ENCODE measurements around the gene CAPRIN2.

DNA sequence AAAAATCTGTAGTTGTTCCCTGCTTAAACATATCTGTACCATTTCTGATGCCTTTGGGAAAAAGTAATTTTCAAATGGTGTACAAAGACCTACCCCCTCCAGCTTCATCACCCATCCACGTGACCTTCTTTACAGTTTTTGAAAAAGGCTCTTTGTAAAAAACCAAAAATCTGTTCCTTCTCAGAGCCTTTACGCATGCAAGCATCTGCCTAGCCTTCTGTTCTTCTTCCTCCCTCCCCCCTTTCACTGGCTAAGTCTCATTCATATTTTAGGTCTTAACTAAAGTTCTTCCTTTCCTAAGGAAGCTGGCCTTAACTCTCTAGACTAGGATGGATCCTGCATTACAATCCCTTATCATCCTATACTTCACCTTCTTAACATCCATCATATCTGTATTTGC, 10.4 kb downstream of the CAPRIN2 start:
- TF ChIP-seq EZH2 (IDR thresholded peaks at IDR 0.05; ENCODE audit: borderline replicate concordance, low read depth, low read length, poor library complexity, severe bottlenecking) = no peak
- TF ChIP-seq, protein P1, sequence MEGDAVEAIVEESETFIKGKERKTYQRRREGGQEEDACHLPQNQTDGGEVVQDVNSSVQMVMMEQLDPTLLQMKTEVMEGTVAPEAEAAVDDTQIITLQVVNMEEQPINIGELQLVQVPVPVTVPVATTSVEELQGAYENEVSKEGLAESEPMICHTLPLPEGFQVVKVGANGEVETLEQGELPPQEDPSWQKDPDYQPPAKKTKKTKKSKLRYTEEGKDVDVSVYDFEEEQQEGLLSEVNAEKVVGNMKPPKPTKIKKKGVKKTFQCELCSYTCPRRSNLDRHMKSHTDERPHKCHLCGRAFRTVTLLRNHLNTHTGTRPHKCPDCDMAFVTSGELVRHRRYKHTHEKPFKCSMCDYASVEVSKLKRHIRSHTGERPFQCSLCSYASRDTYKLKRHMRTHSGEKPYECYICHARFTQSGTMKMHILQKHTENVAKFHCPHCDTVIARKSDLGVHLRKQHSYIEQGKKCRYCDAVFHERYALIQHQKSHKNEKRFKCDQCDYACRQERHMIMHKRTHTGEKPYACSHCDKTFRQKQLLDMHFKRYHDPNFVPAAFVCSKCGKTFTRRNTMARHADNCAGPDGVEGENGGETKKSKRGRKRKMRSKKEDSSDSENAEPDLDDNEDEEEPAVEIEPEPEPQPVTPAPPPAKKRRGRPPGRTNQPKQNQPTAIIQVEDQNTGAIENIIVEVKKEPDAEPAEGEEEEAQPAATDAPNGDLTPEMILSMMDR (conservative IDR thresholded peaks at IDR 0.05; ENCODE audit: low read depth, low read length) = no peak

Data from A673 (cell line).